Astrocyte of the cerebellum (primary cell): ENCODE data around the gene RBM25.
"Not testable (repeated sequence)": the region's sequence is repeated elsewhere in the genome, so short reads cannot be mapped to it uniquely, and the experiment has no call there.

Source experiments
- DNase-seq: peaks from one replicate; pipeline ENCODE4 v3.0.0-alpha.2; 2011; ENCODE audit warnings: low read depth
- H3K4me3 ChIP-seq: 2 replicates; pipeline ENCODE4 v1.5.1; 2011; ENCODE audit warnings: mild to moderate bottlenecking, low read depth, low read length, moderate library complexity
- CTCF ChIP-seq: IDR thresholded peaks from 2 replicates; pipeline ENCODE4 v1.5.1; 2012; ENCODE audit warnings: low read length, low read depth, moderate library complexity, mild to moderate bottlenecking; ENCODE audit errors: missing control alignments
- in situ Hi-C: cut with HindIII; loops from 2 replicates; pipeline ENCODE4 v1.10.0; 2017; ENCODE audit warnings: low sequenced_read_pairs

The RBM25 gene

GRCh38 chr14:73026243-73026844, 32.0 kb upstream of the RBM25 start:
- peak overlapping the region; percentile 81 for H3K4me3 ChIP-seq
- in situ Hi-C loops: no loop called here
- TF ChIP-seq CTCF: no peak
- DNase-seq: no peak

GRCh38 chr14:73026845-73027542, 31.3 kb upstream of the RBM25 start, which contains the start of gene ZFYVE1:
ZFYVE1 (minus strand) TSS chr14:73027106; CDS start chr14:73024508, 2,598 bp downstream.
- peak; percentile 98 for DNase-seq
- in situ Hi-C loops: no loop called here
- TF ChIP-seq CTCF: no peak
- peak within 1 kb of the TSS; percentile 81 for H3K4me3 ChIP-seq

- H3K4me3 ChIP-seq: peak overlapping the region; percentile 81
- no peak for TF ChIP-seq CTCF
- no peak for DNase-seq
- in situ Hi-C loops: no loop called here
These were observed 30.8 kb upstream of the RBM25 start for GRCh38 chr14:73027546-73027945.

- no peak overlapping the region for H3K4me3 ChIP-seq
- DNase-seq: no peak
- no peak for TF ChIP-seq CTCF
- in situ Hi-C loops: no loop called here
These were observed 30.4 kb upstream of the RBM25 start for GRCh38 chr14:73027984-73028383.

DNA sequence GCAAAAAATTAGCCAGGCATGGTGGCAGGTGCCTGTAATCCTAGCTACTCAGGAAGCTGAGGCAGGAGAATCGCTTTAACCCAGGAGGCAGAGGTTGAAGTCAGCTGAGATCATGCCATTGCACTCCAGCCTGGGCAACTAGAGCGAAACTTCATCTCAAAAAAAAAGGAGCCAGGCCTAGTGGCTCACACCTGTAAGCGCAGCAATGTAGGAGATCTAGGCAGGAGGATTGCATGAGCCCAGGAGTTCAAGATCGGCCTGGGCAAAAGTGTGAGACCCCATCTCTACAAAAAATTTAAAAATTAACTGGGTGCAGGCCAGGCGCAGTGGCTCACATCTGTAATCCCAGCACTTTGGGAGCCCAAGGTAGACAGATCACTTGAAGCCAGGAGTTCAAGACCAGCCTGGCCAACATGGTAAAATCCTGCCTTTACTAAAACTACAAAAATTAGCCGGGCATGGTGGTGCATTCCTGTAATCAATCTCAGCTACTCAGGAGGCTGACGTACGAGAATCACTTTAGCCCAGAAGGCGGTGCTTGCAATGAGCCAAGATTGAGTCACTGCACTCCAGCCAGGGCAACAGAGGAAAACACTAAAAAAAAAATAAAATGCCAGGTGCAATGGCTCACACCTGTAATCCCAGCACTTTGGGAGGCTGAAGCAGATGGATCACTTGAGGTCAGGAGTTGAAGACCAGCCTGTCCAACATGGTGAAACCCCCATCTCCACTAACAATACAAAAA, 21.5 kb upstream of the RBM25 start:
- in situ Hi-C loops: not testable (repeated sequence)

DNA sequence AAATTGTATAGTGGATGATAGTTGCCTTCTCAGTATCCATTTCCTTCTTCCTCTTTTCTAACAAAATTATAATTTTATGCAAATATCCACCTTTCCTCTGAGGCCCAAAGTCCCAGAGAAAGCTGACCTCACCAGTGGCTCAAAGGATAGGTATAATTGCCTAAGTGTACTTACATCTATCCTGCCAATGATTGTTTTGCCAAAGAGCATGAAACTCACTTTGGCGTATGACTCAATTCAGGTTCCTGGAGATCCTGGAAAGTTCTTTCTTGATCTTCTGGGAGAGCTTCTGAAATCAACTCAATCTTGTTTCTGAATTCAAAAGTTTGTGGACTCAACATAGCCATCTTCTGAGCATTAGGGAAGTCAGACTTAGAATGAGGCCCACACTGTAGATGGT, 10.5 kb upstream of the RBM25 start:
- in situ Hi-C loops: no loop called here
- no peak for TF ChIP-seq CTCF
- no peak for DNase-seq
- H3K4me3 ChIP-seq: no peak overlapping the region

More for the DNA sequence above, 21.5 kb upstream of the RBM25 start:
- H3K4me3 ChIP-seq, DNase-seq: not testable (repeated sequence)

DNA sequence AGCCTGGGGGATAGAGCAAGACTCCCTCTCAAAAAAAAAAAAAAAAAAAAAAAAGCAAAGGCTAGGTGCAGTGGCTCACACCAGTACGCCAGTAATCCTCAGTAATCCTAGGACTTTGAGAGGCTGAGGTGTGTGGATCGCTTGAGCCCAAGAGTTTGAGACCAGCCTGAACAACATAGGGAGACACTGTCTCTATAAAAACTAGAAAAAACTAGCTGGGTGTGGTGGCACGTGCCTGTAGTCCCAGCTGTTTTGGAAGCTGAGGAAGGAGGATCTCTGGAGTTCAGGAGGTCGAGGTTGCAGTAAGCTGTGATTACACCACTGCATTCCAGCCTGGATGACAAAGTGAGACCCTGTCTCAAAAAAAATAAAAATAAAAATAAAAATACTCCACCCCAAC, 8.9 kb upstream of the RBM25 start:
- TF ChIP-seq CTCF: no peak
- DNase-seq: no peak
- H3K4me3 ChIP-seq: no peak overlapping the region
- in situ Hi-C loops: no loop called here
